ENCODE data around the gene SECISBP2L.
"Not testable (repeated sequence)": the region's sequence is repeated elsewhere in the genome, so short reads cannot be mapped to it uniquely, and the experiment has no call there.

The SECISBP2L gene

DNA sequence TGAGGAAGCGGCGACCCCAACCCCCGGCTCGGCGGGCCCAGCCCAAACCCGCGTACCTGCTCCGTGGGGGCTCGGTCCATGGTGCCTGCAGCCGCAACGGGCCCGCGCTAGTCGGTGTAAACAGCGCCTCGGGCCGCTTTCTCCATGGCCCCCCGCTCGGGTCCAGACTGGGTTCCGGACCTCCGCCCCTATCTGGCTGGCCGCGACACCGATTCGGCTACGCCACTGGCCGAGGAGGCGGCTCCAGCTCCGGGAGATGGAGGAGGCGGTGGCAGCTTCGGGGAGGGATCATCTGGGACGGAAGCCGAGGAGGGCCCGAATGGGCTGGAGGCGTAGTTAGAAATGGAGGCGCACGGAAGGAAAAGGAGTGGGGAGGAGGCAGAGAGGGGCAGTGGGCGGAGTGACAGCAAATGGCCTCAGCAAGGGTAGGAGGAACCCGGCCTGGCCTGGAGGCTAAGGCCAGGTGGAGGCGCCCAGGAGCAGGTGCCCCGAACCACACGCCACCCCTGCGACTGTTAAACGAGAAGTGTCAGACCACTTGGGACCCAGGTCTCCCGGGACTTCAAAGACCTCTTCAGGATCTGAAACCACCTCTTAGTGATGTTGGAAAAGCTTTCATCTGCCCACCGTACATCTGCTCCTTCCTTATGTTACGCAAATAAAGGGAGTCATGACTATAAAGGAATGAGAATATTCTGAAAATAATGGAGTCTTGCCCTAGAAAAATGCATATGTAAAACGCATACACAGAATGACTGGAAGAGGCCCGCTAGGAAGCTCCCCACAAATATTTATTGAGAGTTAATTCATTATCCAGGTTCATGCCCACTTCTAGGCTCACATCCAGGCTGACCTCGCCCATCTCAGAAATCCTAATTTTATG is at the start of gene SECISBP2L:
TSS of gene SECISBP2L (minus strand) at position 227 of the 883 bp plus-strand sequence. CDS start at position 80, 147 bp downstream.
- DNase-seq = peak; percentile 98

DNA sequence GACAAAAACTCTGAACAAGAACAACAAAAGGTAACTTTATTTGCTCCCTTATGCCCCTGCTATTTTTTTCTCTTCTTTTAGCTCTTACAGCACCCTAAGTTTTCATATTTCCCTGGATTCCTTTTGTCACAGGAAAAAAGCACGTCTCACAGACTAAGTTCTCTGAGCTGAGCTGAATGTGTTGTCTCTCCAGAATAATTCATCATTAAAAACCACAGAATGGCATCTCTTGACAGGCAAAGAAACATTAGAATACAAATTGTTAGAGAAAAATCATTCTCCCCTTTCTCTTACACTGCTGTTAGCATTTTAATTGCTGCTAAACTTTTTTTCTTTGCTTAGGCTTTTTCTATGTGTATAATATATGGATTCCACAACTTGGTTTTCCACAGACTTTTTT is 48.7 kb upstream of the SECISBP2L start:
- no peak for DNase-seq

- no peak for DNase-seq
Observed at GRCh38 chr15:49093252-49094105, 47.2 kb upstream of the SECISBP2L start.

GRCh38 chr15:49088996-49089395 is 42.8 kb upstream of the SECISBP2L start:
- DNase-seq = peak; percentile 8

- no peak for DNase-seq
Observed at GRCh38 chr15:49085696-49086459, 39.6 kb upstream of the SECISBP2L start.

- DNase-seq = no peak
Observed at GRCh38 chr15:49084285-49084570, 38.0 kb upstream of the SECISBP2L start.

- no peak for DNase-seq
Observed at GRCh38 chr15:49083401-49084284, 37.4 kb upstream of the SECISBP2L start.

- no peak for DNase-seq
Observed at GRCh38 chr15:49082960-49083359, 36.7 kb upstream of the SECISBP2L start.

DNA sequence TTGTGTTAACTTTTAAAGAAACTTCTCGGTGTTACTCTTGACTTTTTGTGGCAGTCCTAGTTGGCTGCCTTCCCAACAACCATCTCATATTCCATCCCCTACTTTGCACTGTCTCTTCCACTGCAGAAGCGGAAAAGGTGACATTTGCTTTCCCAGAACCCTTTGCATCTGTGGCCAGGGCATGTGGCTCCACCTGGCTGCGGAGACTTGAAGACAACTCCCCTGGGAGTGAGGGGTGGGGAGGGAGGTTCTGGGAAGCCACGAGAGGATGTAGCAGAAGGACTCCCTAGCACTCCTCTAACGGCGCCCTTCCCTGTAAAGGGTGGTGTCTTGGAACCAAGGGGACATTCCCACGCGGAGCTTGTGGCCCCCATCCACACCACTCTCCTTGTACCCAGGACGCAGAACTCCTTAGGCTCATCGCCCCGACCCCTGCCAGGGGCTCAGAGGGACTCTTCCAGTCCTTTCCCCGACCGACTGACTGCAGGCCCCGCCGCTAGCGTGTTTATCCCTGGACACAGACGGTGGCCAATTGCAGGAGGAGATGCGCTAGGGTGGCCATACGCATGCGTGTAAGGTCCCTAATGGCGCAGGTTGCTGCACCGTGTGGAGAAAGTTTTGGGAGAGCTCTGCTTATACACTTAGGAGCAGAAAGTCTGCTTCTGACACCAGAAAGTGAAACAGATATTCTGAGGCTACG is 33.2 kb upstream of the SECISBP2L start:
- no peak for DNase-seq

DNA sequence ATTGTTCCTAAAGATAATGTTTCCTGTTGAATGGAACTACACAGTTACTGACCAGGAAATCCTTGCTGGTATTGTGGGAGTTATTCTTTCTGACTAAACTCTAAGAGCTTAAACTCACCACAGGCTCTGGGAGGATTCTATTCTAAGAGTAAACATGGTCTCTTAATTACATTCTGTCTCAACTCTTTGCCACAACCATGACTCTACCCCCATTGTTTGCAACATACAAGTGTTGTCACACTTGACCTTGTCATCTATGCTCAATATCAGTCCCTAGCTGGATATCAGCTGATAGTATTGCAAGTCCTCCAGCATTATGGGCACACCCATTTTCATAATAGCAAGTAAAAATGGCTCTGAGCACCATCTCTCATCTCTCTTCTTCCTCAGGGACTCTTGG is 29.6 kb upstream of the SECISBP2L start:
- DNase-seq = peak; percentile 15

- DNase-seq = not testable (repeated sequence)
Observed at GRCh38 chr15:49074589-49075287, 28.5 kb upstream of the SECISBP2L start.

DNA sequence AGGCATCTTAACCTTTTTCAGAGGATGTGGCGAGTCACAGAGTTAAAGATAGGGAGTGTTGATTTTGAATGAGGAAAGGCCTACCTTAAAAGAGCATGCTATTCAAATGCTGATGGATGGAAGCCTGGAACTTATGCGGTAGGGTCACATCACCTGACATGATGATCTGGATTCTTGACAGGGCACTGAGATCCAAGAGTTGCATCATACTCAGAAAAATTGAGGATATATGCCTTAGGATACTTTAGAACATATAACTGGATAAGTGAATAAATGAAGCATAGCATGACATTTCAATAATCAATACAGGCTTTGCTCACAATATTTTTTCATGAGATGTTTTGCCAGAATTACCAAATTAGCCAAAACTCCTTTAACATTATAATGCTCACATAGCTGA is 20.1 kb upstream of the SECISBP2L start:
- no peak for DNase-seq

GRCh38 chr15:49064884-49065283 is 18.6 kb upstream of the SECISBP2L start:
- DNase-seq = no peak

- DNase-seq = peak; percentile 41
Observed at GRCh38 chr15:49064281-49064653, 18.0 kb upstream of the SECISBP2L start.

DNA sequence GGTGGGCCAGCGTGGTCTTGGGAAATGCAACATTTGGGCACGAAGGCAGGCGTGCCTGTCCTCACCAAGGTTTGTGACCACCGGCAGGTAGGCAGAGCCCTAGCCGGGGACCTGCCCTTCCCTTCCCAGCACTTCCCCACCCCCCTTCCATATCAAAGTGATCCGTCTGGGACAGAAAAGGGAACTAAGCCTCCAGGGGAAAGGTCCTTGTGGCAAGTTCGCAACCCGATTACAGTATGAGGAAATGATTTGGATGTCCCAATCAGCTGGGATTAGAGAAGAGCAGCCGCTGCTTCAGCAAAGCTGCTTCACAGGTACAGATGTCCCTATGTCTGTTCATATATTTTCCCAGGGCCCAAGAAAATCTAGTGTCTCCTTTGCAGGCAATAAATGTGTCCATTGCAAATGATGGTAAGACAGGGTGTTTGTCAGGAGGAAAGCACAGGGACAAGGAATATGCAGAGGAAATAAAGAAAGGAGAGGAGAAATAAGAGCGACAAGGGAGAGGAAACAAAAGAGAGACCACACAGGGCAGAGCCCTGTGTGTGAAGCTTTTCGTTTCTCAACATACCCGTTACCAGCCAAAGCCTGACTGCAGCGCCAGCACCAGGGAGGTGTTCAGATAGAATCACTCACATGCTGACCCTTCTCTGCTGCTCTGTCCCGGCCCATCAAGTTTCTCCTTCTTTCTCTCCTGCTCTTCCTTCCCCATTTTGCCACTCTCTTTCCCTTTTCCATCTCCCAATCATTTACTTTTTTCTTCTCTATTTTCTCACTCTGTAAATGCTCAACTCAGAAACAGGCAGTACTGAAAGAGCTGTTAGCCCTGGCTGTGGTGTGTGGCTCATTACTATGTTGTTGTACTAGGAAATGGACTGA is 17.4 kb upstream of the SECISBP2L start:
- peak; percentile 58 for DNase-seq

- DNase-seq = no peak
Observed at GRCh38 chr15:49062900-49063299, 16.7 kb upstream of the SECISBP2L start.

DNA sequence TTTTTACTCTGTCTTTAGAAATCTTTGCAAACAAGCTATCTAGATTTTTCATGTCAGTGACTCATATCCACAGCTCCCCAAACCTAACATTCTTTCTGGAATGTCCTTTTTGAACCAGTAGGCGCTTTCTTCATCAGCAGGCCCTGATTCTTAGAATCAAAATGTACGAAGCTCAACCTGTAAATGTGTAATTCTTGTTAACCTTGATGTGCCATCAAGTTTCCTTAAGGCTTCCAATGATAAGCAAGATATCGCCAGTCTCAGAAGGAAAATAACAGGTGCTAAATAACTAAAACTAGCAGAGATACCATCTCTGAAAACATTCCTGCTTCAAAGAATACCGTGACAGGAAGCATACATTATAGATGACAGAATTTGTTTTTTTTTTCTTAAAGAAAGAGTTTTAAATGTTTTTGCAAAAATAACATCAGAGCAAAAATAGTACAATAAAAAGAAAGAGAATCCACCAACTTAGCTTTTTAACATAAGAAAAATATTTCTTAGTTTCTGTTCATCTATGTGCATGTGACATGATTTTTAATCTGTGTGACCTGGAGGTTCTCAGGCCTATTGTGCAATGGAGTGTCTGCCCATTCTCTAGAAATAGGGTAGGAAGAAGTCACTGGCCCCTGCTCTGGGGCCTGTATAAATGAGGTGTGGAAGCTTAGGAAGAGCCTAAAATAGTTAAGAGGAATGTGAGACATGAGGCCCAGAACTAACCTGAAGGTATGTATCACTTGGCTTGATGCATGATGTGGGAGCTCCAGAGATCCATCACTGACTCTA is 14.7 kb upstream of the SECISBP2L start:
- DNase-seq = no peak

DNA sequence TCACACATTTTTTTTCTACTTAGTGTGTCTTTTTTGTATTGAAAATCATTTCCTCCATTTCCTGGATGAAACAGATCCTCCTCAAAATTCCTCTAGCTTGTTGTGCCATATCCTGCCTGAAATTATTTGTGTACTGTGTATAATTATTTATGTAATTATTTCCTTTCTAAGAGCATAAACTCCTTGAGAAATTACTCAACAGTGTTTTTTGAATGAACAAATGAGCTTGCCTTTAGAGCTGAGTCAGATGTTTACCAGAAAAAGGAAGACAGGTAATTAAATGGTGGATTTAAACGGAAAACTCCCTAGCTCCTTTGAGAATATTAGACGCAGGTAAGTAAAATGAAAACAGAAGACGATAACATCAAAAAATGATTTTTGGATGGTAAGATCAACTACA is 13.2 kb upstream of the SECISBP2L start:
- no peak for DNase-seq

GRCh38 chr15:49058559-49058958 is 12.3 kb upstream of the SECISBP2L start:
- DNase-seq = no peak
